GM18502 (cell line): ENCODE data around the gene ARHGAP31.
"Not testable (repeated sequence)": the region's sequence is repeated elsewhere in the genome, so short reads cannot be mapped to it uniquely, and the experiment has no call there.

Experiments used
- ATAC-seq: cut with Tn5 transposase; IDR thresholded peaks from one replicate; pipeline ENCODE4 v1.9.1; 2021; ENCODE audit warnings: mild to moderate bottlenecking; ENCODE audit not compliant: unreplicated experiment, poor library complexity

The ARHGAP31 gene

GRCh38 chr3:119346076-119346496, 51.9 kb downstream of the ARHGAP31 start:
- no peak for ATAC-seq

- ATAC-seq: no peak
Measured at GRCh38 chr3:119347036-119347435, 52.9 kb downstream of the ARHGAP31 start.

- no peak for ATAC-seq
Measured at GRCh38 chr3:119349354-119350041, 55.3 kb downstream of the ARHGAP31 start.

GRCh38 chr3:119350114-119350513, 55.9 kb downstream of the ARHGAP31 start:
- ATAC-seq: no peak

GRCh38 chr3:119351581-119351980, 57.4 kb downstream of the ARHGAP31 start:
- no peak for ATAC-seq

GRCh38 chr3:119352034-119352609, 57.9 kb downstream of the ARHGAP31 start:
- ATAC-seq: peak; percentile 98

GRCh38 chr3:119352863-119353527, 58.8 kb downstream of the ARHGAP31 start:
- peak; percentile 38 for ATAC-seq

- ATAC-seq: not testable (repeated sequence)
Measured at GRCh38 chr3:119355608-119356007, 61.4 kb downstream of the ARHGAP31 start.

GRCh38 chr3:119356646-119357045, 62.5 kb downstream of the ARHGAP31 start:
- no peak for ATAC-seq

- no peak for ATAC-seq
Measured at GRCh38 chr3:119357190-119357589, 63.0 kb downstream of the ARHGAP31 start.

- peak; percentile 78 for ATAC-seq
Measured at GRCh38 chr3:119359476-119360326, 65.5 kb downstream of the ARHGAP31 start.

GRCh38 chr3:119360736-119361462, 66.7 kb downstream of the ARHGAP31 start:
- no peak for ATAC-seq

GRCh38 chr3:119362010-119362409, 67.8 kb downstream of the ARHGAP31 start:
- no peak for ATAC-seq

- ATAC-seq: no peak
Measured at GRCh38 chr3:119362940-119363725, 69.0 kb downstream of the ARHGAP31 start.

- ATAC-seq: no peak
Measured at GRCh38 chr3:119364401-119364800, 70.2 kb downstream of the ARHGAP31 start.

- no peak for ATAC-seq
Measured at GRCh38 chr3:119365418-119365817, 71.2 kb downstream of the ARHGAP31 start.

- no peak for ATAC-seq
Measured at GRCh38 chr3:119367000-119367399, 72.8 kb downstream of the ARHGAP31 start.

- no peak for ATAC-seq
Measured at GRCh38 chr3:119368298-119368697, 74.1 kb downstream of the ARHGAP31 start.

- ATAC-seq: not testable (repeated sequence)
Measured at GRCh38 chr3:119371786-119372185, 77.6 kb downstream of the ARHGAP31 start.
